Lung microvascular endothelial cell (primary cell): ENCODE data around the gene CEP131. TPM values are rescaled to one million over a fixed set of nuclear protein-coding genes. Genes with fewer than 3 reads are reported as not detected.
A peak's percentile ranks its signal among the peaks of the same experiment; 100 is the strongest.
"Not testable (repeated sequence)": the region's sequence is repeated elsewhere in the genome, so short reads cannot be mapped to it uniquely, and the experiment has no call there.

Experiments used
- DNase-seq, 2 donors: peaks; one replicate each; pipeline versions ENCODE4 v3.0.0 to v3.0.0-alpha.2; 2010; ENCODE audit warnings: low read depth in 2 of 2
- total RNA-seq: library from RNA; depleted of rRNA; stranded (reverse); fragments of >200 nt; gene quantifications from 2 replicates; pipeline ENCODE4 v1.2.1, GENCODE V29; 2014

The CEP131 gene
- total RNA-seq, 1 donor from 2014 or later: 4.4 TPM

GRCh38 chr17:81238815-81239713 lies 16.3 kb upstream of the CEP131 start, which contains the start of the genes NDUFAF8 and TEPSIN:
Gene NDUFAF8 (plus strand): TSS chr17:81239318. CDS start chr17:81239364, 46 bp downstream.
Gene TEPSIN (minus strand): TSS chr17:81239055. CDS start chr17:81239033, 22 bp downstream.
- peak; percentile 99 for DNase-seq

- DNase-seq: no peak
These were observed 15.7 kb upstream of the CEP131 start for GRCh38 chr17:81238490-81238814.

GRCh38 chr17:81237591-81238489 lies 15.1 kb upstream of the CEP131 start:
- no peak for DNase-seq

- no peak for DNase-seq
These were observed 14.0 kb upstream of the CEP131 start for GRCh38 chr17:81236784-81237183.

- no peak for DNase-seq
These were observed 13.3 kb upstream of the CEP131 start for GRCh38 chr17:81235822-81236740.

- no peak for DNase-seq
These were observed 12.4 kb upstream of the CEP131 start for GRCh38 chr17:81234940-81235821.

GRCh38 chr17:81234506-81234855 lies 11.7 kb upstream of the CEP131 start:
- no peak for DNase-seq

- no peak for DNase-seq
These were observed 11.2 kb upstream of the CEP131 start for GRCh38 chr17:81233811-81234505.

GRCh38 chr17:81233316-81233715 lies 10.6 kb upstream of the CEP131 start:
- no peak for DNase-seq

GRCh38 chr17:81232616-81233241 lies 10.0 kb upstream of the CEP131 start:
- no peak for DNase-seq

- DNase-seq: no peak
These were observed 9.2 kb upstream of the CEP131 start for GRCh38 chr17:81231766-81232581.

GRCh38 chr17:81231121-81231645 lies 8.4 kb upstream of the CEP131 start:
- DNase-seq: no peak

- DNase-seq: peak in 1 of 2 donors; percentile 21
These were observed 7.5 kb upstream of the CEP131 start for GRCh38 chr17:81230043-81230820.

GRCh38 chr17:81229666-81229920 lies 6.8 kb upstream of the CEP131 start:
- DNase-seq: no peak

GRCh38 chr17:81228834-81229665 lies 6.3 kb upstream of the CEP131 start:
- no peak for DNase-seq

GRCh38 chr17:81228420-81228819 lies 5.7 kb upstream of the CEP131 start:
- no peak for DNase-seq

GRCh38 chr17:81227630-81228029 lies 4.9 kb upstream of the CEP131 start:
- DNase-seq: not testable (repeated sequence)
